ENCODE data around the gene PTK6.

Gene PTK6

DNA sequence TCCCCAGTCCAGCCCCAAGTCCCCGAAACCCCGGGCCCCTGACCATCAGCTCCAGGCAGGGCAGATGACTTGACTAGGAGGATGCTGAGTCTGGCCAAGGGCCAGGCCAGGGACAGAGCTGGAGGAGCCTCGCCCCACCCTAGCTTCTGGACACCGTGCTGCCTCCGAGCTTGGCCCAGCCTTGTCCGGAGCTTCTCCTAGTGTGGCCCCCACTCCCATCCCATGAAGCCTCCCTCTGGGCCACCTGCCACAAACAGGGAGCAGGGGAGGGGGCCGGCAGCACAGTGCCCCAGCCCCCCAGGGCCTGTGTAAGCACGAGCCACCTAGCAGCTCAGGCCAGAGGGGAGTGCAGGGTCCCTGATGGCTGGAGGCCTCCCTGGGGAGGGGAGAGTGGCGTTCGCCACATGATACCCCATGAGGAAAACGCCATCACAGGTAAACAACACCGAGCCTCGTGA, 43.6 kb downstream of the PTK6 start:
- no peak for DNase-seq (ENCODE audit: low spot score)

DNA sequence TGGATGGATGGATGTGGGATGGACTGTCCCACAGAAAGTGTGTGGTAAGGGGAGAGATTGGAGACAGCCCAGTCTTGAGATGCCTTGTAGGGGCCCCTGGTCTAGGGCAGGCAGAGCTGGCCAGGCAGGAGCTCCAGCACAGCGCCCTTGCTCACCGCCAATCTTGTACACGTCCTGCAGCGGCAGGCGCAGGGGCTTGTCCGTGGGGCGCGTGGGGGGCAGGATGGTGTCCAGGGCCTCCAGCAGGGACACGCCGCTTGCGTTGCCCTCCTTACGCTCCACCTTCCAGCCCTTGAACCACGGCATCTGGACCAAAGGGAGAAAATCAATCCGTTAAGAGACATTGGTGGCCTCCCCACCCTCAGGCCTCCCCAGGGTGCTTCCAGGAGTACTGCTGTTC, 44.2 kb downstream of the PTK6 start:
- no peak for DNase-seq (ENCODE audit: low spot score)

DNA sequence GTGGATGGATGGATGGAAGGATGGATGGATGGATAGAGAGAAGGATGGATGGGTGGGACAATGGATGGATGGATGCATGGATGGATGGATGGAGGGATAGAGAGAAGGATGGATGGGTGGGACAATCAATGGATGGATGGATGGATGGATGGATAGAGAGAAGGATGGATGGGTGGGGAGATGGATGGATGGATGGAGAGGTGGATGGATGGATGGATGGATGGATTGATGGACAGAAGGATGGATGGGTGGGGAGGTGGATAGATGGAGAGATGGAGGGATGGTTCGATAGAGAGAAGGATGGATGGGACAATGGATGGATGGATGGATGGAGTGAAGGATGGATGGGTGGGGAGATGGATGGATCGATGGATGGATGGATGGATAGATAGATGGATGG, 44.7 kb downstream of the PTK6 start:
- no peak for DNase-seq (ENCODE audit: low spot score)

DNA sequence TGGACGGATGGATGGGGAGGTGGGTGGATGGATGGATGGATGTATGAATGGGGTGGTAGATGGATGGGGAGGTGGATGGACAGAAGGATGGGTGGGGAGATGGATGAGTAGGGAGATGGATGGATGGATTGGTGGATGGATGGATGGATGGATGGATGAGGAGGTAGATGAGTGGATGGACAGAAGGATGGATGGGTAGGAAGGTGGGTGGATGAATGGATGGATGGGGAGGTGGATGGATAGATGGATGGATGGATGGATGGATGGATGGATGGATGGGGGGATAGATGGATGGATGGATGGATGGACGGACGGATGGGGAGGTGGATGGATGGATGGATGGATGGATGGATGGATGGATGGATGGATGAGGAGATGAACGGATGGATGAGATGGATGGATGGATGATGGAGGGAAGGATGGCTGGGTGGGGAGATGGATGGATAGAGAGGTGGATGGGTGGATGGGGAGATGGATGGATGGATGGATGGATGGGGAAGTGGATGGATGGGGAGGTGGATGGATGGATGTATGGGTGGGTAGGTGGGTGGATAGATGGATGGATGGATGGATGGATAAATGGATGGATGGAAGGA, 45.4 kb downstream of the PTK6 start:
- DNase-seq (ENCODE audit: low spot score) = no peak

DNA sequence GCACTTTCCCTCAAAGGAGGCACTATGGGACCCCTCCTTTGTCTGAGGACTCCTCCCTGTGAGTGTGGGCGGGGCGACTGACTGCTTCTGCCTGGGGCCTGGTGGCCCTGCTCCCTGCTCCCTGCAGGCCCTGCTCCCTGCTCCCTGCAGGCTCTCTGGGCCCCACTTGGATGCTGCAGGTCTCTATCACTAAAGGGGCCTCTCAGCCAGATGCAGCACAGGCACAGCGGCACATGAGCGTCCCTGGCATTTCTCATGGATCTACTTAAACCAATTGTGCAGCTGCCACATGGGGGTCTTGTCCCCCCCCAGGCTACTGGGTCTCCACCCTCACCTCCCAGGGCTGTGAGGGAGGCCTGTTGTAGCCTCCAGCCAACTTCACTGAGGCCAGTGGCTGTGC, 46.1 kb downstream of the PTK6 start:
- DNase-seq (ENCODE audit: low spot score) = no peak

DNA sequence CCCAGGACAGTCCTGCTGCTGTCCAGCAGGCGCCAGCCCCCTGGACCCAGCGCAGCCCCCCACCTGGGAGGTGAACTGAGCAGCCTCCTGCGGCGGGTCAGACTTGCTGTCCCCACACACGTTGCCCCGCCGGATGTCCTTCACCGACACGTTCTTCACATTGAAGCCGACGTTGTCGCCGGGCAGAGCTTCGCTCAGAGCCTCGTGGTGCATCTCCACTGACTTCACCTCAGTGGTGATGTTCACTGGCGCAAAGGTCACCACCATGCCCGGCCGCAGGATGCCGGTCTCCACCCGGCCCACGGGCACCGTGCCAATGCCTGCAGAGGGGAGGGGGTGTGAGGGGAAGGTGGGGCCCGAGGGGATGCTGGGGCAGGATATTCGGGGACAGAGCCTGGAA, 46.8 kb downstream of the PTK6 start:
- no peak for DNase-seq (ENCODE audit: low spot score)

DNA sequence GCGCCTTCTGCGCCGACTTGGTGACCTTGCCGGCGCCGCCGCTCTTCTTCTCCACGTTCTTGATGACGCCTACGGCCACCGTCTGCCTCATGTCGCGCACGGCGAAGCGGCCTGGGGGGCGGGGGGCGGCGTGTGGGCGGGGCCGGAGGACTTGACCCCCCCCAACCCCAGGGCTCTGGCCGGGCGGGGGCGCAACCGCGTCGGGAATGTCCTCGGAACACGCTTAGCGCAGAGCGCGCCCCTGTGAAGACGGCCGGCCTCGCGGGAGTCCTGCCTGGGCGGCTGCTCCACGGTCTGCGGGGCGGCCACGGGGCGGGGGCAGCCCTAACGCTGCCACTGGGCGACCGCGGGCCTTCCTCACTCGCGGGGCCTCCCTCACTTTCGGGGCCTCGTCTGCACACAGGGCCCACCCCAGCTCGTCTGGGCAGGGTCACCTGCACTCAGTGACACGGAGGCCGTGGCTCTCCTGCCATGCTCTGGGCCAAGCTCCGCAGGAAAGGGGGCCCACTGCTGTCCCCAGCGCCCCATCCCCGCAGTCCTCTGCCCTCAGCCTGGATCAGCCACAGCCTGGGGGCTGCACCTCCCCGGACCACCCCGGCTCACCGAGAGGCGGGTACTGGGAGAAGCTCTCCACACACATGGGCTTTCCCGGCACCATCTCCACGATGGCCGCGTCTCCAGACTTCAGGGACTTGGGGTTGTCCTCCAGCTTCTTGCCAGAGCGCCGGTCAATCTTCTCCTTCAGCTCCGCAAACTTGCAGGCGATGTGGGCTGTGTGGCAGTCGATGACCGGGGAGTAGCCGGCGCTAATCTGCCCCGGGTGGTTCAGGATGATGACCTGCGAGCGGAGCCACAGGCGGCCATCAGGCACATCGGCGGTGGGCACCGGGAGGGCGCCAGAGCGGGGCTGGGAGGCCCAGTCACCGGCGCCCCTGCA, 48.6 kb downstream of the PTK6 start:
- no peak for DNase-seq (ENCODE audit: low spot score)

DNA sequence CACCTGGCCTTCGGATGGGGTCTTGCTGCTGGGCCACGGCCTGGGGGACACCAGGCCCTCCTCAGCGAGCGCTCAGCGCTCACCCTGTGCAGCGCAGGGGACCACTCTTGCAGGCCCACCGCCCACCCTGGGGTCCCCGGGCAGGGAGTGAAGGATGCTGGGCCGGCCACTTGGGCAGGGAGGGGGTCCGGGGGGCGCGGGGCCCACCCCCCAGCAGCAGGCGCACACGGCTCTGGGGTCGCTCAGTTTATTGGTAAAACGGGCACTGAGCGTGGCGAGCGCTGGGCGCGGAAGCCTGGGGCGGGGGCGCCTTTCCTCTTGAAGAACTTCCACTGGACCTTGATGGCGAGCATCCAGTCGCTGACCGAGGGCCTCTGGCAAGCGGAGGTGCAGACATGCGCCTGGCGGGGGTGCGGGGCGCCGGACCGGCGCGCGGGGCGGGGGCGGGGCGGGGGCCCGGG, 49.4 kb downstream of the PTK6 start:
- DNase-seq (ENCODE audit: low spot score) = no peak

DNA sequence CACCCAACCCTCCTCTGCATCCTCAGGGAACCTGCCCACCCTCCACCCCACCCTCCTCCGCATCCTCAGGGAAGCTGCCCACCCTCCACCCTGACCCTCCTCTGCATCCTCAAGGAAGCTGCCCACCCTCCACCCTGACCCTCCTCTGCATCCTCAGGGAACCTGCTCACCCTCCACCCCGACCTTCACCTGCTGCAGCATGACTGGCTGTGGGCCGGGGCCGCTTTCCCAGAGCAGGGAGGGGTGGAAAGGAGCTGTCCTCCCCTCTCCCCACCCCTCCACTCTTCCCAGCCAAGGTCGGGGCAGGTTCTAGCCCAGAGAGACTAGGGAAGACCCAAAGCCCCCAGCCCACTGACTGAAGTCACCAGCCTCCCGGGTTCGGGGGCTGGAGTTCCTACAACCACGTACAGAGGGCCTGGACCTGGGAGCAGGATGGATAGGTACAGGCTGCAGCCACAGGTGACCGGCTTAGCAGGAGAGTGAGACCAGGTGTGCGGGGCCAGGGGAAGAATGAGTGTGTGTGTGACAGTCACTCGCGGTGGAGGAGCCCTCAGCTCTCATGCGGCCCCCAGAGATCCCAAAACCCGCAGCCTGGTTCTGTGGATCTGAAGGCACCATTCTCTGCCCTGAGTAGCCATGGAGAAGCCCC, 49.9 kb downstream of the PTK6 start:
- no peak for DNase-seq (ENCODE audit: low spot score)

DNA sequence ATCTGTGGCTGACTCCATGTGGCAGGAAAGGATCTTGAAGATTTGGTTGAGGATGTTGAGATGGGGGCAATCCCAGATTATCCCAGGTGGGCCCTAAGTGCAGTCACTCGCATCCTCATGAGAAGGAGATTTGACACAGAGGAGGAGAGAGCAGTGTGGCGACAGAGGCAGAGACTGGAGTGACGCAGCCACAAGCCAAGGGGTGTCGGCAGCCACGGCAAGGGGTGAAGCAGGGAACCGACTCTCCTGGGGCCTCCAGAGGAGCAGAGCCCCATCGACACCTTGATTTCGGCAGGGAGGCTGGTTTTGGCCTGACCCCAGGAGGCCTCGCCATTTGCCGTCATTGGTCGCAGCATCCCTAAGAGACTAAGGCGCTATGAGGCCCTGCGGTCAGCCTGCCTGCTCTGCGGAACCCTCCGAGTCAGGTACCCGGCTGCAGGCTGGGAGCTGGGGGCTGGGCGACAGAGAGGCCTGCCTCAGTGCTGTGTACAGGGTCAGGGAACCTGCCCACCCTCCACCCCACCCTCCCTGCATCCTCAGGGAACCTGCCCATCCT, 50.8 kb downstream of the PTK6 start:
- no peak for DNase-seq (ENCODE audit: low spot score)

DNA sequence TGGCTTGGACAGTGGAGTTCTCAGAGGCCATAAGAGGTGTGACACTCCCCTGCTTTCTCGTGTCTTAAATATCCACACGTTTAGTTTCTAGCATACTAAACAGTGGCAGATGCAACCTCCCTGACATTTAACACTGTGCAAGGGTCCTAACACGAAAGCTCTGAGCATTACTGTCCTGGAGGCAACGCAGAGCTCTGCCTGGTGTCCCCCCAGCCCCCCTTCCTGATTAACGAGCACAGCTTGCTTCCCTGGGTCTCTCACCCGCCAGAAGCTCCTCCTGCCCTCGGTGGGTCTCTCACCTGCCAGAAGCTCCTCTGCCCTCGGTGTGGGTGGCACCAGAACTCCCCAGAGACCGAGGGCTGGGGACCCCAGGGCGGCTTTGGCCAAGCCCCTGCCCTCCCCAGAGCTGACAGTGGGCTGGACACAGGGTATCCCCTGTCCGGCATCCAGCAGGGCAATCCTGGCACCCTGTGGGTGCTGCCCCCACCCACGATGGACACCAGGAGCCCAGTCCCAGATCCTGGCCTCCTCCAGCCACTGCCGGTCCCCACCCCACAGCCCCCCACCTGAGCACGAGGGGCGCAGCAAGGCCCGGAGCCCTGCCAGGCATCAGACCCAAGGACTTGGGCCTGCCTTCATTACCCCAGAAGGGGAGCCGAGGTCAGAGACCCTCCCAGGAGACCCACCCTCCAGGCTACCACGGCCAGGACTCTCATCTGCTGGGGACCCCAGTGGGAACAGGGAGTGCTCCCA, 52.3 kb downstream of the PTK6 start:
- DNase-seq (ENCODE audit: low spot score) = no peak

DNA sequence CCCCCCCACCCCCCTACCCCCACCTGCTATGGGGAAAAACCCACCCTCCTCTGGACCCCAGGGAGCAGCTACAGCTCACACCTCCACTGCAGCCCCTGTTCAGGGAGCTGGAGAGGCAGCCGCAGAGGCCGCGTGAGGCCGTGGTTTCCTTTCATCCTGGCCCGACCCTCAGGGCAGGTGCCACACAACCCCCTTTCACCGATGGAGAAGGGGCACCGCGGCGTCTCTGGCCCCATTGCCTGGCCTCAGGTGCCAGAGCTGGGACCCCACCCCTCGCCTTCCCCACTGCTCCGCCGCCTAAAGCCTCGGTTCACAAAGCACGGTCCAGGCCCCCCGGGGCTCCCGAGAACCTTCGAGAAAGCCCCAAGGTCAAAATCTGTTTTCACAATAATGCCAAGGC, 52.9 kb downstream of the PTK6 start:
- no peak for DNase-seq (ENCODE audit: low spot score)

DNA sequence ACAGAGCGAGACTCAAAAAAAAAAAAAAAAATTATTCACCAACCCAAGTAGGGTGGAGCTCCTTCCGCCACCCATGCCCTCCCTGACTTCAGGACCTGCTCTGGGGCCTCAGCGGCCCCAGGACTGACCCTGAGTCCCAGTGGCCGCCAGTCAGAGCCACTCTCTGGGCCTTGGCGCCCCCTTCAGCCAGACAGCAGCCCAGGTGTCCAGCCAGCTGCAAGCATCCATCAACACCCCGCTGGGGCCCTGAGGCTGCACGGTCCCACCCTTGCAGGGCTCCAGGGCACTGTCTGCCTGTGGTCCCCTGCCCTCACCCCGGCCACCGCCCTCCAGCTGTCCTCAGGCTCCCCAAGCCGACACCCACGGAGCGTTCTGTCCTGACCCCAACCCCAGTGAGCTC, 53.3 kb downstream of the PTK6 start:
- DNase-seq (ENCODE audit: low spot score) = no peak

DNA sequence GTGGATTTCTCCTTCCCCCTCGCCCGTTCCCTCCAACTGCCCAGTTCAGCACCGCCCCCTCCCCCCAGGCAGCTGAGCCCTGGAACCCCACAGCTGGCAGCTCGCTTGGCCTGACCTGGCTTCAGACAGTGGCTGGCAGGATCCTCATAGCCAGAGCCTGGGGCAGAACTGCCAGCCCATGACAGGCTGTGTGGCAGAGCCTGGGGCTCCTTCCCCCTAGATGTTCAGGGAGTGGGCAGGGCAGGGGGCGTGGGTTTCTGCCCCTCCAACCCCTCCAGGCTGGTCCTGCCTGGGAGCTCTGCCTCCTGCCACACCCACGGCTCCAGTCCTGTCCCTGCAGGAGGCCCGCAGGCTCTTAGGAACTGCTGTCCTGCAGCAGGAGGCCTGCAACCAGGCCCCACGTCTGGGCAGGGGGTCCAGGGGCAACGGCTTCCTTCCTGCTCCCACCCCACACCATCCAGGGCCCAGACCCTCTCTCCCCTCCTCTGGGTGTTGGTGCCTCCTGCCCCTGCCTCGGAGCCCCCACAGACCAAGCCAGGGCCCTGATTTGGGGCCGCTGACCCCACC, 55.1 kb downstream of the PTK6 start:
- no peak for DNase-seq (ENCODE audit: low spot score)

DNA sequence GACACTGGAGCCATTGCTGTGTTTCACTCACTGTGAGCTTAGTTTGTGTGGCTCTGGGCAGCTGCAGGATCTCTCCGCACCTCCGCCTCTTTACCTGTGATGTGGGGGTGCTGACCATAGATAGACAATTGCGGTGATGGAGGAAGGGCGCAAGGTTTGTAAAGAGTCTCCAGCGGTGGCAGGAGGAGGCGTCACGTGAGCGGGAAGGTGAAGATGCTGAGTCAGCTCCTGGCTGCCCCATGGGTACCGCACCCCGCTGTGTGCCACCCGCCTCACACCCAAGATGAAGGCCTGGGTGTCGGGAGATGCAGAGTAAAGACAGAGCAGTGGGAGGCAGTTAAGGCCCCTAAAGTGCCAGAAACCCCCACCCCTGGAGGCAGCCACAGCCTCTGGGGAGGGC, 55.7 kb downstream of the PTK6 start:
- no peak for DNase-seq (ENCODE audit: low spot score)

DNA sequence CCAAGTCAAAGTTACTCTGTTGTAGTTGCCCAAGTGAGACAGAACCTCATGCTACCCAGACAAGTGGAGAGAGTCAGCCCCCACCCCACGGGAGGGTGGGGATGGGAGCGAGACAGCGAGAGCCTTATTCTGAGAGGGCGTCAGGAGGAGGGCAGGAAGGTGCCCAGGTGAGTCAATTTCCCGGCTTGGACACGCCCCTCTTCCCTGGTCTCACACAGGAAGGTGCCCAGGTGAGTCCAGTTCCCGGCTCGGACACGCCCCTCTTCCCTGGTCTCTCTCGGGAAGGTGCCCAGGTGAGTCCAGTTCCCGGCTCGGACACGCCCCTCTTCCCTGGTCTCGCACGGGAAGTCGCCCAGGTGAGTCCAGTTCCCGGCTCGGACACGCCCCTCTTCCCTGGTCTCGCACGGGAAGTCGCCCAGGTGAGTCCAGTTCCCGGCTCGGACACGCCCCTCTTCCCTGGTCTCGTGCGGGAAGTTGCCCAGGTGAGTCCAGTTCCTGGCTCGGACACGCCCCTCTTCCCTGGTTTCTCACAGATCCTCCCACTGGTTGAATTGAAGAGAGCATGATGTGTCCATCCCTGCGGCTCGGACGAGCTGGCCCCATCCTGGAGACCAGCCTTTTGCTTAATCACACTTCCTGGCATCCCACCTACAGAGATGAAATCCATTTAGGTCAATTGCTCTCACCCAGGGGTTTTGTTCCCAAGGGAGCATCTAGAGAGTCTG, 57.3 kb downstream of the PTK6 start:
- peak; percentile 65 for DNase-seq (ENCODE audit: low spot score)

DNA sequence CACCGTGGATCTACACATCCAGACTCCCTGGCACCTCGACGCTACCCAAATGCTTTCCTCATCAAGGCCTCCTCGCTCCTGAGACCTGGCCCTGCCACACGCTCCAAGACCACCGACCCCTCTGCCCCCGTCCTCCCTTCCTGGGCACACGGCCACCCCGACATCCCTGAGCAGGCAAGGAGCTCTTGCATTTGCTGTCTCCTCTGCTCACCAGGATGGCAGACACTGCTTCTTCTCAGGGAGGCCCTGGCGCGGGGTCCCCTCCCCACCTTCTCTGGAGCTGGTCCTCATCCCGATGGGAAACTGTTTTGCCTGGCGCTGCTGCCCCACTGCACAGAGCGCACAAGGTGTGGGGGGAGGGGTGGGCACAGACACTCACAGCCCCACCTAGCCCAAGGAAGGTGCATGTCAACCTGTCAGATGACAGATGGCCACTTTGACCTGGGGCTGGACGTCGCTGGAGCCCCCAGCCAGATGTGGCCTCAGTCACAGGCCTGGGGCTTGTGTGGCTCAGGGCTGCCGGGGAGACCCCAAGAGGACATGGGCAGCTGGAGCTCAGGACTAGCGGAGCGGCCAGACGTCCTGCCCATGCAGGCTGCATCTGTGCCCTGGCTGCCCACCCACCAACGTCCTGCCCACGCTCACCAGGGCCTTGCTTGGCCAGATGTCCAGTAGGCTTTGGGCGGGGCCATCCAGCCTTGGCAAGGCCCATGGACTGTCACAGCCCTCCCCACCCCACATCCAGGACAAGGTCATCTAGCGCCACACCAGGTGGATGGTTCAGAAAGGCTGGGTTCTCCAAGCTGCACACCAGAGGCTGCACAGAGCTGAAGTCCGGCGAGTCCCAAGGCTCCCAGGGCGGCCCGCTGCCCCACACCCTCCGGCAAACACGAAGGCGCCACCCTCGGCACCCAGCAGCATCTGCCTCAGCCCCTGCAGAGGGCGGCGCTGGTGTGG, 58.6 kb downstream of the PTK6 start:
- DNase-seq (ENCODE audit: low spot score) = no peak
